G401.6 (cell line): ENCODE results near the gene GUCY2C.
A peak's percentile ranks its signal among the peaks of the same experiment; 100 is the strongest.
"Not testable (repeated sequence)": the region's sequence is repeated elsewhere in the genome, so short reads cannot be mapped to it uniquely, and the experiment has no call there.

Experiments
- FAIRE-seq: peaks from 2 replicates; lab custom pipeline; 2012; peaks lifted over from hg19 to GRCh38; lab: Jason Lieb, UNC

Gene GUCY2C

DNA sequence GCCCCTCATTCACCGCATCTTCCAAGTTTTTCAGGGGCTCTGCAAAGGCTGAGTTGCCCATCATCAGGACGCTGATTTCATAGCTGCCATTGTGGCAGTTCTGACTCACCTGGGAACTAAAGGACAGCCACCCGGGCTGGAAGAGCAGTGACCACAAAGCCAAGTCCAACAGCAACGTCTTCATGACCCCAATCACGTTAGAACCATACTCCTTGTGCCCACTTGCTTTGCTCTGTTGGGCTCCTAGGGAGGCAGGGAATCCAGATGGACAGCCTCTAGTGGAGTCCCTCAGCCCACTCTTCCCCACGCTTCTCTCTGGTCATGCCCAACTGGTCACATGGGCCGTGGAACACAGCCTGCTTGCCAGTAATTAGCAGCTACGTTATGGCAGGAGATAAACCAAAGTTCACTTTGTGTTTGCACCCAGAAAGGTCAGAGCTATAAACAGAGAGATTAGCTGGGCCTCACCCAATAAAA lies at the start of gene GUCY2C:
TSS of gene GUCY2C (minus strand) at position 335 of the 477 bp plus-strand sequence. CDS start at position 184, 151 bp downstream.
- FAIRE-seq: no peak

DNA sequence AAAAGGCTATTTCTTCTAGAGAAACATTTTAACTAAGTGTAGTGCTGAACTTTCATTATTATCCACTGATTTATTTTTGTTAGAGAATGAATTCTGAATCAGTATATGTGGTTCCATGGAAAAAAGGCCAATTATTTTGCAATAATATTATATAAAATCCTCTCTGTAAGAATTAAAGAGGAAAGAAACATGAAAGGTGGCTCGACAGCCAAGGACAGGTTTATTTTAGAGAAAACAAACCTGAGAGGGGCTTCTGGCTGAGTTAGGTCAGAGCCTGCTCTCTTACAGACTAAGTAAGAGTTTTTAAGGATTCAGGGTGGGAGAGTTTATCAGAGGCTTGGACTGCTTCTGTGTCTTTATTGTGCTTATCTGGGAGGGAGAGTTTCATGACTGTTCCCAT lies 46.7 kb upstream of the GUCY2C start:
- no peak for FAIRE-seq

DNA sequence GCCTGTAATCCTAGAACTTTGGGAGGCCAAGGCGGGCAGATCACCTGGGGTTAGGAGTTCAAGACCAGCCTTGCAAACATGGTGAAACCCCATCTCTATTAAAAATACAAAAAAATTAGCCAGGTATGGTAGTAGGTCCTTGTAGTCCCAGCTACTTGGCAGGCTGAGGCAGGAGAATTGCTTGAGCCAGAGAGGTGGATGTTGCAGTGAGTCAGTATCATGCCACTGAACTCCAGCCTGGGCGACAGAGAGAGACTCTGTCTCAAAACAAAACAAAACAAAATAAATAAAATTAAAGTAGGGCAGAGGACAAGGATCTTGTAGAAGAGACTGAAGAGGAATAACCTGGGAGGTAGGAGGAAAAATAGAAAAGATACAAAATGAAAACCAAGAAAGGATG lies 45.5 kb upstream of the GUCY2C start:
- FAIRE-seq: no peak

DNA sequence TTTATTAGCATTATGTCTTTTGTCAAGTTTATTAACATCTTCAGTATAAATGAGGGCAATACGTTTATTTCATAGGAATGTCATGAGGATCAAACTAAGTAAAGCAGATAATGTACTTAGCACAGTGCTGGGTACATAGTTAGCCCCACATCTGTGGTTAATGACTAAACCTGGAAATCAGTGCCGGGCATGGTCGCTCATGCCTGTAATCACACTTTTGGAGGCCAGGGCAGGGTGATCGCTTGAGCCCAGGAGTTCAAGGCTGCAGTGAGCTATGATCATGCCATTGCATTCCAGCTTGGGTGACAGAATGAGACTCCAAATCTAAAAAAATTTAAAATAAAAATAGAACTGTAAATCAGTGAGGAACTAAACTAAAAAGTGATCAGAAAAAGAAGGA lies 44.8 kb upstream of the GUCY2C start:
- no peak for FAIRE-seq

DNA sequence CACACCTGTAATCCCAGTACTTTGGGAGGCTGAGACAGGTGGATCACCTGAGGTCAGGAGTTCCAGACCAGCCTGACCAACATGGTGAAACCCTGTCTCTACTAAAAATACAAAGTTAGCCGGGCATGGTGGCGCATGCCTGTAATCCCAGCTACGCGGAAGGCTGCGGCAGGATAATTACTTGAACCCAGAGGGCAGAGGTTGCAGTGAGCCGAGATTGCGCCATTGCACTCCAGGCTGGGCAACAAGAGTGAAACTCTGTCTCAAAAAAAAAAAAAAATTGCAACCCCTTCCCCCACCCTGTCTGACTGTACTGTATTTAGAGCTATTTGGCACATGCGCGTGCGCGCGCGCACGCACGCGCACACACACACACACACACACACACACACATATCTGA lies 40.0 kb upstream of the GUCY2C start:
- not testable (repeated sequence) for FAIRE-seq

DNA sequence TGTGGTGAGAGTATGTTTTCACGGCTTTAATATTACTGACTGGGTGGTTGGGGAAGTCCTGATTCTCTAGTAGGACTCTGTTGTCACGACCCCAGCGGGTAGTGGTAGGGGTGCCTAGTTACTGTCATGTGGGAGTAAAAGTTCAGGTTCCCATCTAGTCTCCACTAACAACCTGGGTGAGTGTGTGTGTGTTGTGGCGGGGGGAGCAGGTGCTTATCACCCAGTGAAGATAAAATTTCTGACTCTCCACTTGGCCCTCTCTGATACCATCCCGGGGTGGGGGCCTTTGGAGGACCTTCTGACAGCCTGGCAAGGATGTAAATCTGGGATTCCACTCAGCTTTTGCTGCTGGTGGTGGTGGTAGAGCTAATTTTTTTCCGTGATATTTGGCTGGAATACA lies 35.4 kb upstream of the GUCY2C start:
- no peak for FAIRE-seq

DNA sequence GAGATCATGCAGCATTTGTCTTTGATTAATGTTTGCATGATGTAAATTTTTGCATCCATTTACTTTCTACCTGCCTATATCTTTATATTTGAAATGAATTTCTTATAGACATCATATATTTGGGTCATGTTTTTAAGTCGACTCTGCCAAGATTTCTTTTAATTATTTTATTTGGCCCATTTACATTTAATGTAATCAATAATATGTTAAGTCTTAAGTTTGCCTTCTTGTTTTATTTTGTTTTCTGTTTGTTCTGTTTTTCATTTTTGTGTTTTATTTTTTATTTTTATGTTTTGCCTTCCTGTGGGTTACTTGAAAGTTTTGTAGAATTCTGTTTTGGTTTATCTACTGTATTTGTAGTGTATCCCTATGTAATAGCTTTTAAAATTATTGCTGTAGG lies 33.2 kb upstream of the GUCY2C start:
- peak; percentile 40 for FAIRE-seq

DNA sequence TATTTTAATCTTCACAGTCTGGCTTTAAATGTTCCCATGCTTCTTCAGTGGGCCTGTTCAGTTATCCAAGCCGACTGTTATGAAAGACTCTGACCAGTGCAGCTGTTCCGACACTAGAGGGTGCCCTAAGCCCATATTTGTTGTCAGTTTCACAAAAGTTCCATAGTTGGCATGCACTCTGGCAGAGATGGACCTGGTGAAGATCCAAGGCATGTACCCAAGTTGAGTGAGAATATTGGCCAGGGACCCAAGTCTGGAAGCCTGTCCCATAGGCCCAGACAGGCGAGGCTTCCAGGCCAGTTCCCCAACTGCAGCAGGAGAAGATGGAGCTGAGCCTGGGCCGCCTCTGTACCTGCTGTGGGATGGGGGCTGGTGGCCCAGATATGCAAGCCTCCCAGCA lies 27.4 kb upstream of the GUCY2C start:
- FAIRE-seq: peak; percentile 83

DNA sequence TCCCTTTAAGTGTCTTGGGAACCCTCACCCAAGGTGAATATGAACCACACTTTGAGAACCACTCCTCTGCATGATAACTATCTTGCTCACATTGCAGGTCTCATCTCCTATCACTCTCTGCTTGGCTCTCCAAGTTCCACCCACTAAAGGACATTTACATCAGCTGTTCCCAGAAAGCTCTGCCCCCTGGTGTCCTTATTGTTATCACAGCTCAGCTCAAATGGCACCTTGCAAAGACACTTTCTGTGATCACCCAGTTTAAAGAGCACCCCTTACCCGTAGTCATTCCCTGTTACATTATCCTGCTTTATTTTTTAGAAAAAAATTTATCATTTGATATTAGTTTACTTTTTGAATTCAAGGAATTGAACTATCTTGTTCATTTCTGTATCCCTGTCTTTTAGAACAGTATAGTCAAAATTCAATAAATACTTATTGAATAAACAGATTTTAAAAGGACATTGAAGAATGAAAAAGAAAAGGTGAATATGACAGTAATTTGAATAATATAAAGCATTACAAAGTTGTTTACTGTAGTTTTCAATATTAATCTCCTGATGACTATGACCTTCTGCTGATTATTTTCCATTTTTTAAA lies 20.5 kb upstream of the GUCY2C start:
- no peak for FAIRE-seq

DNA sequence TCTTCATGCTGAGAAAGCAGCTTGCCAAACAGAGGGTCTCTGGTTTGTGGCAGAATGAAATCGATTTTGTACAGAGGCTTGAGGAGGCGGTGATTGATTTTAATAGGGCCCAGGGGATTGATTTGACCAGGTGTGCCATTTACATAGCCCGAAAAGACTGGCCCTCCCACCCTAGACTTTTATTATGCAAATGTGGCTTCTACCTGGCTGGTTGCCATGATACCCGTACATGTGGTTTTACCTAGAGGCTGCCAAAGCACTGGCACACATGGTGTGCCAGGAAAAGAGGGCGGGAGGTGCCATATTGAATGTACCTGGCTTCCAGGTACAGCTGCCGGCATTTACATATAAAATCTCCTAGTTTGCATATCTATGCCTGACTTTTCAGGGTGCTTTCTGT lies 18.0 kb upstream of the GUCY2C start:
- FAIRE-seq: no peak

DNA sequence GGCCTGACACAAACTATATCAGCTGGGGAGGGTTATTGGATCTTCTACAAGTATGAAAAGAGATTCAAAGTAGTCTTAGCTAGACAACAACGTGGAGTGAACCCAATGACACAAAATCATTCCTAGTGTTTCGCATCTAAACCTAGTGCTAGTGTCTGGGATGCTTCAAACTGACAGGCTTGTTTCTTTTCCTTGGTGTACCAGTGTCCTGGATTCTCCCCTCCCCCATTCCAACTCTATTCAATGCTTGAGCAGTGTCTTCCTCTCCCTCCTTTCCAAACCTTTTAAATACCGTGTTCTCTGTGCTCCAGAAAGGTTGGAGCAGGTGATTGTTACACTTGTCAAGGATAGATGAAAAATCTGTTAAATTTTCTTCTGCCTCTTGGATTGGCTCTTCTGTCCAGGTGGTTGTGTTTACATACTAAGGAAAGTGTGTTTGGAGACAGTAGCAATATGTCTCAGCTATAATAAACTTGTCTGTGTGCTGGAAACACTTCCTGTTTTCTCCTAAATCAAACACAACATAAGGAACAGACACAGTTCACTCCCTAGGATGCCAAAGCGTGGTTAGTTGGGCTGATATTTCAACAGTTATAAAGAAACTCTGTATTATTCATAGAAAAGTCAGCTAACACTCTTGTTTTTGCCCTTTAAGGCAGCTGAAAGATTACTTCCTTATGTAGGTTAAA lies 14.4 kb upstream of the GUCY2C start:
- FAIRE-seq: no peak

DNA sequence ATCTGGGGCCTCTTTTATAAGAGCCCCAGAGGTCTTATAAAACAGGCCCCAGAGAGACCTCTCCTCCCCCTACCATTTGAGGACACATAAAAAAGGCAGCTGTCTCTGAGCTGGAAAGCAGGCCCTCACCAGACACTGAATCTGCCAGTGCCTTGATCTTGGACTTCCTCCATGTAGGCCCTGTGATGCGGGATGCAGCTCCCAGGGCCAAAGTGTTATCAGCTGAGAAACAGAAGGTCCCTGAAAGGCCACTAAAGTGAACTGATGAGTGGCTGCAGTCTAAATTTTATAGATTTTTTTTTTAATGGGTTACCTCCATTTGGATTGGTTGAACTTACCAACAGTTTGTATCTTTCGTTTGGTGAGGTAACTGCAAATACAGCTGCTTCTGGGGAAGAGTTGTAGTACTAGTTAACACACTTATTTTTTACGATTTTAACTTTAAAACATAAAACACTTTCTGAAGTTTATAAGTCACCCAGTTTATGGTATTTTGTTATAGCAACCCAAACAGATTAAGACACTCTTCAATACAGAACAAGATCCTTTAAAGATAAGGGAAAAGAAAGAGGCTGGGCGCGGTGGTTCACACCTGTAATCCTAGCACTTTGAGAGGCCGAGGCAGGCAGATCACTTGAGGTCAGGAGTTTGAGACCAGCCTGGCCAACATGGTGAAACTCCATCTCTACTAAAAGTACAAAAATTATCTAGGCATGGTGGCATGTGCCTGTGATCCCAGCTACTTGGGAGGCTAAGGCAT lies 5.6 kb upstream of the GUCY2C start:
- no peak for FAIRE-seq

DNA sequence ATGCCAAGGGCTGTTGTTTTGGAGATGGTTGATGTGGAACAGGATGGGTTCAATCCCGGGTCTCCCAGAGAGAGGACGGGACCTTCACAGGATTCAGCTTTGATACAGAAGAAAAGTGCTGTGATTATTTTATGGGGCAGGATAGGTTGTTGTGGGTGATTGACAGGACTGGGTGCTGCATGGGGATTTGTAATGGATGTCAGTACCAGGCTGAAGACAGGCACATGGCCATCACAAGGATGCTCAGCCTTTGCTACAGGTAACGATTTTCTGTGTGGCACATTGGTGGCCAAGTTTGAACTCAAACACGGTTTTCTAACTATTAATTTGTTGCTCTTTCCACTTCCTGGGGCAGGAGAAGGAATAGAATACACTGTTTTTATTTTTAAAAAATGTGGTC lies 4.5 kb upstream of the GUCY2C start:
- no peak for FAIRE-seq

DNA sequence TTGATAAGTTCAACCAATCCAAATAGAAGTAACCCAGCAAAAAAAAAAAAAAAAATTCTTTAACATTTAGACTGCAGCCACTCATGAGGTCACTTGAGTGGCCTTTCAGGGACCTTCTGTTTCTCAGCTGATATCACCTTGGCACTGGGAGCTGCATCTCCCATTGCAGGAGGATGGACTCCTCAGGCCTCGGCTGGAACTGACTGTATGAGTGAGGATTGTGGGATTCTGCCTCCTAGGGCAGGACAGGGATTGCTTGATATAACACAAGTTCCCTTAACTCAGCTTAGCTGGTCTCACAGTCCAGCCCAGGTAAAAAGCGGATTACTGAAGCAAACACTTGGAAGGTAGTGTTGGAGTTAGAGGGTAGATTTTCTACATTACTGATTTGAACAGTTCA lies 3.5 kb upstream of the GUCY2C start:
- no peak for FAIRE-seq

DNA sequence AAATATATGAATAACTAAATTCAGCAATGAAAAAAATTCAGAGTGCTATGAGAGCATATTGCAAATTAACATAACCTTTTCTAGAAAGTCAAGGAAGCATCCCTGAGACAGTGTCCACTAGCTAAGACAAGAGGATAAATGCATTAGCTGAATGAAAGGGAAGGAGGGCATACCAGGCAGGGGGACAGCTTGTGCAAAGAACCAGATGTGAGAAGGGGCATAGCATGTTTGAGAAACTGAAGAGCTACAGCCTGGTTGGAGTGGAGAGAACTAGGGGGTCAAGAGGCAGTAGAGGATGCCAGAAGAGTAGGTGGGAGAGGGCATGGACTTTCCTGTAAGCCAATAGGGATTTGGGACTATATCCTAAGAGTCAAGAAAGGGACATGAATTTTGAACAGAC lies 2.2 kb upstream of the GUCY2C start:
- FAIRE-seq: no peak

DNA sequence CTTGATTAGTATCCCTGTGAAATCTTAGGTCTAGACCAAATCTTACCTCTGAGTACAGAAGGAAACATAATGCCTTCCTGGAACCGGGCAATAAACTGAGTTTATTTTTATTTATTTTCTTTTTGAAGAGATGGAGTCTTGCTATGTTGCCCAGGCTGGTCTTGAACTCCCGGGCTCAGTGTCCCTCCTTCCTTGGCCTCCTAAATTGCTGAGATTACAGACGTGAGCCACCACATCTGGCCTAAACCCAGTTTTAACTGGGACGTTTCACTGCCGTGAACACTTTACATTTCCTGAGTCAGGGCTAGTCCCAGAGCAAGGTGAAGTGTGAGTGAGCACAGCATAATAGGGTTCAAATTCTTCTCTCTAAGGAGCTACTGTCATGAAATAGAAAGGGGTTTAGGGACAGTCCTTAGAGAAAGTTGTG lies 671 bp downstream of the GUCY2C start:
- FAIRE-seq: no peak

DNA sequence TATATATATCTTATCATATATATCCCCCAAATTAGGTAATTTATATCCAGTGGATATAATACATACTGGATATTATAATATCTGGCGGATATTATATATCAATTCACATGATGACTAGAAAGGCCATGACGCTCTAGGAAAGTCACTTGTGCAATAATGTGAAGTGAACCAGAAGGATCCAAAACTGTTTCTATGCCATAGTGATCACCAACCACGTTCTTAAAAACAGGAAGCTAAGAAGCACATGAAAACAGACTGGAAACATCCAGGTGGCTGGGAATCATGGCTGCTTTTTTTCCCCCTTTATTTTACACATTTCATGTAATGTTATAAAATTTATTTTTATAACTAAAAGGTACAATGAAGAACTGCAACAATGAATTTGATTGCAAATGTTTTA lies 1.4 kb downstream of the GUCY2C start:
- FAIRE-seq: no peak

DNA sequence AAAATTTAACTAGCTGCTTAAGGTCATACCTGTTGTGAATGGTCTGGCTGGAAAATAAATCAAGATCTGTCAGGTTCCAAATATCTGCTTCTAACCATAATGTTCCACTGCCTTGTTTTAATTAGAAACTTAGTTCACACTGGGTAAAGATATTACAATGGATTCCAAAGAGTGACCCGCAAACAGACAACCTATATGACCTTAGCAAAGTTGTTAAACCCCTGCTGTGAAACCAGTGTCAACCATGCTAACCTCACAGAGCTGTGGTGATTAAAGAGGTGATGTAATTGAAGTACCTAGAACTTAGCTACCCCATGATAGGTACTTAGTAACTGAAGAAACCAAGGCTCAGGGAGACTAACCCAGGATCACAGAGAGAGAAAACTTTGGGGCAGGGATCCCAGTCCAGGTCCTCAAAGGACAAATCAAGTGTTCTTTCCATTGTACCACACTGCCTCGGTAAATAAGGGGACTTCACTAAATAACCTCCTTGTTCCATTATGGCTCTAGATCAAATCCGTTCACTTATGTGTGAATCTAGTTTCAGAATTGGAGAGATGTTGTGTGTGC lies 2.2 kb downstream of the GUCY2C start:
- no peak for FAIRE-seq

DNA sequence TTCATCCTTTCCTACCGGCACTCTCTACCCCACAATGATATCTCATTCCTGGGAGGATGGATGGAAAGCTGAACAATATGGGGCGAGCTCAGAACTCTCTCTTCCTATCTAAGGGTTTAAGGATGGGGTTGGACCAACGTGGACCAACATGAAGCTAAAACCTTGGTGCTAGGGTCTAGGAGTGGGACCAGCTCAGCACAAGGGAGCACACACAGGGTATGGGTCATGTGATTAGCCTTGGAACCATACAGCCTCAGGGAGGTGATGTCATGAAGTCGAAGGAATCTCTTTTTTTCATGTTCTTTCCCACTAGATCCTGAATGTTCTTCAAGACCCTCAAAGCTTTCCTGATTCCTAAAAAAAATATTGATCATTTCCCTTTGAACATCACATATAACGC lies 3.3 kb downstream of the GUCY2C start:
- FAIRE-seq: no peak

DNA sequence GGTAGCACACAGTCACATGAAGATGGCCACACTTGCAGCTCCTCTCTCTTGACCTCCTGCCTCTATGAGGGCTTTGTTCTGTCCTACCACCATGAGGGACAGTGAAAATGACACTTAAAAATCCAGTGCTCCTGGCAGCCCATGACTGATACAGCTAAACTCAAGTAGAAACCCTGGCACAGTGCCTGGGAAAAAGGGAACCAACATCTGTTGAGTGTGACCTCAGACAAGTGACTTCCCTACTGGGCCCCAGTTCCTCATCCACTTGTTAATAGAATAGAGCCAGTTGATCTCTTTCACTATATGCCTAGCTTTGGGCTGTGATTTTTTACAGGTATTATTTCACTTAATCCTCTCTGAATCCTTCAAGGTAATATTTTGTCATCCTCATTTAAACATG lies 4.8 kb downstream of the GUCY2C start:
- no peak for FAIRE-seq

DNA sequence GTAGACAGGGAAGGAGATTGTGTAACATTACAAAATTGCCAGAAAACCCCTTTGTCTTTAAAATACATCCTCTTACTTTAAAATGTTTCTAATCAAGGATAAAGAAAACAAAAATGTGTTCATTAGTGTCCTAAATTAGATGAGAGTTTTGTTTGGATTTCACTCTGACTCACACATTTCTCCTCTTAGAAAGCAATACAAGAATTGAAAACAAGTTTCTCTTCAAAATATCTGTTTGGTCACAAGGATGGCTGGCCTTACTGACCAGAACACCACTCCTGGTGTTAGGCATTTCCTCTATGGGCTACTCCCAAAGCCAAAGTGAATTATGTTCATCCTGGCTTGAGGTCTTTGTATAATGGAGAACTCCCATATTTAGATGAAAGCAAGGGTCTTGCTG lies 6.4 kb downstream of the GUCY2C start:
- no peak for FAIRE-seq

DNA sequence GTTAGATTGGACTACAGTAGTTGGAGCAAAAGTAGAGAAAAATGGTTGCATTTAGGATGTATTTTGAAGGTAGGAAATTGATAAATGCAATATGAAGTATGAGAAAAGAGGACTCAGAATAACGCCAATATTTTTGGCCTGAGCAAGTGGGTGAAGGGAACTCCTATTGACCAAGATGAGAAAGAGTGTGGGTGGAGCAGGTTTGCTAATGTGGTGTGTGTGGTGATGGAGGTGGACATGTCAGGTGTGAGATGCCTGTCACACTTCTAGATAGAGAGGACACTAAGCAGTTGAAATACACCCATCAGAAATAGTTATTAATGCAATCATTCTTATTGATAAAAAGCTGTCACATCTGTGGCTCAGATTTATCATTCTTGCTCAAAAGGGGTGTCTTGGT lies 7.3 kb downstream of the GUCY2C start:
- FAIRE-seq: no peak

DNA sequence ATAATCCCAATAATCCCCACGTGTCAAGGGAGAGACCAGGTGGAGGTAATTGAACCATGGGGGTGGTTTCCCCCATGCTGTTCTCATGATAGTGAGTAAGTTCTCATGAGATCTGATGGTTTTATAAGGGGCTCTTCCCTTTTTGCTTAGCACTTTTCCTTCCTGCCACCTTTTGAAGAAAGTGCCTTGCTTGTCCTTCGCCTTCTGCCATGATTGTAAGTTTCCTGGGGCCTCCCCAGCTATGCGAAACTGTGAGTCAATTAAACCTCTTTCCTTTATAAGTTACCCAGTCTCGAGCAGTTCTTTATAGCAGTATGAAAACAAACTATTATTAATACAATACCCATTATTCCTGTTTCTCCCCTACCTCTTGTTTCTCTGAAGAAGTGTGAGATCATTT lies 14.2 kb downstream of the GUCY2C start:
- FAIRE-seq: not testable (repeated sequence)
